OCI-LY7 (cell line): Measurements from ENCODE around the gene TGM3. TPM values are rescaled to one million over a fixed set of nuclear protein-coding genes. Genes with fewer than 3 reads are reported as not detected.

ENCODE experiments used
- BruUV-seq: library from RNA; stranded (reverse); fragments of 400-500 nt; replicated peaks from 2 replicates; lab custom pipeline; 2021; lab: Mats Ljungman, UMichigan
- CTCF ChIA-PET: fragments of 300-600 bp; sonication (Branson Sonifier 250); formaldehyde crosslinking; loops from one replicate; lab custom pipeline; 2022; ENCODE audit warnings: antibody characterized with exemption; ENCODE audit not compliant: unreplicated experiment; lab: Charles Lee
- POLR2A ChIA-PET: fragments of 300-600 bp; sonication (Branson Sonifier 250); formaldehyde crosslinking; loops from one replicate; lab custom pipeline; 2022; ENCODE audit warnings: antibody characterized with exemption; lab: Charles Lee
- DNase-seq: peaks from one replicate; pipeline ENCODE4 v3.0.0-alpha.2; 2015; ENCODE audit warnings: low spot score
- H2AFZ ChIP-seq: fragments of 200-600 bp; sonication (generic), shearing (Covaris generic); 2 replicates; pipeline ENCODE4 v1.6.1; 2014; ENCODE audit warnings: mild to moderate bottlenecking, antibody characterized with exemption, low read length, moderate library complexity
- H3K27ac ChIP-seq: fragments of 200-600 bp; sonication (generic); 2 replicates; pipeline ENCODE4 v1.5.1; 2014; ENCODE audit warnings: mixed run types, low read depth, mild to moderate bottlenecking, moderate library complexity, low read length, inconsistent platforms; ENCODE audit not compliant: poor library complexity, severe bottlenecking
- H3K36me3 ChIP-seq: fragments of 200-600 bp; sonication (generic); 2 replicates; pipeline ENCODE4 v1.6.1; 2014; ENCODE audit warnings: mild to moderate bottlenecking, antibody characterized with exemption, low read length, moderate library complexity, mixed read lengths; ENCODE audit not compliant: insufficient read depth
- H3K4me1 ChIP-seq: fragments of 200-600 bp; sonication (generic); 2 replicates; pipeline ENCODE4 v1.5.1; 2014; ENCODE audit warnings: mild to moderate bottlenecking, low read length; ENCODE audit not compliant: insufficient read depth, poor library complexity, severe bottlenecking
- H3K4me2 ChIP-seq: fragments of 200-600 bp; sonication (generic); 2 replicates; pipeline ENCODE4 v1.6.1; 2014; ENCODE audit warnings: mild to moderate bottlenecking, low read length
- H3K4me3 ChIP-seq: fragments of 200-600 bp; sonication (generic); 2 replicates; pipeline ENCODE4 v1.5.1; 2014; ENCODE audit warnings: mild to moderate bottlenecking, low read depth, low read length; ENCODE audit not compliant: poor library complexity, severe bottlenecking
- H3K79me2 ChIP-seq: fragments of 200-600 bp; sonication (generic); 2 replicates; pipeline ENCODE4 v1.6.1; 2016; ENCODE audit warnings: low read depth, mild to moderate bottlenecking, low read length, moderate library complexity, mixed read lengths; ENCODE audit not compliant: insufficient read depth
- H3K9me2 ChIP-seq: fragments of 200-600 bp; sonication (generic); 2 replicates; pipeline ENCODE4 v1.6.1; 2016; ENCODE audit warnings: mild to moderate bottlenecking, low read length, mixed read lengths; ENCODE audit not compliant: insufficient read depth
- H3K9me3 ChIP-seq: fragments of 200-600 bp; sonication (generic); 2 replicates; pipeline ENCODE4 v1.6.1; 2014; ENCODE audit warnings: mild to moderate bottlenecking, mixed run types, low read length, mixed read lengths
- H4K20me1 ChIP-seq: fragments of 200-600 bp; sonication (generic); 2 replicates; pipeline ENCODE4 v1.6.1; 2014; ENCODE audit warnings: mild to moderate bottlenecking, antibody characterized with exemption, low read length, moderate library complexity, mixed read lengths; ENCODE audit not compliant: insufficient read depth
- EZH2phosphoT487 ChIP-seq: fragments of 200-600 bp; sonication (generic); IDR thresholded peaks from 2 replicates; pipeline ENCODE4 v1.6.1; 2018; ENCODE audit warnings: low read depth, borderline replicate concordance, mild to moderate bottlenecking, mixed run types, antibody characterized with exemption, low read length, moderate library complexity, mixed read lengths
- intact Hi-C: fragments of 100-400 bp; cut with micrococcal nuclease; formaldehyde crosslinking; loops from one replicate; pipeline ENCODE4 v1.10.0; 2022; ENCODE audit not compliant: unreplicated experiment
- total RNA-seq, 2 experiments: library from RNA; depleted of rRNA in 1 of 2; stranded (reverse); fragments of >200 nt in 1 of 2; shearing (Covaris generic) in 1 of 2; gene quantifications; 2 replicates each; pipeline ENCODE4 v1.2.3, GENCODE V29; 2014 to 2022
- TF ChIP-seq, protein P1 (sequence below): fragments of 200-600 bp; sonication (generic); conservative IDR thresholded peaks from 2 replicates; pipeline ENCODE4 v1.5.1; 2014; ENCODE audit warnings: mild to moderate bottlenecking, antibody characterized with exemption, low read length, moderate library complexity, mixed read lengths

TGM3 gene
- total RNA-seq, 2 experiments from 2014 or later, result not detected

DNA sequence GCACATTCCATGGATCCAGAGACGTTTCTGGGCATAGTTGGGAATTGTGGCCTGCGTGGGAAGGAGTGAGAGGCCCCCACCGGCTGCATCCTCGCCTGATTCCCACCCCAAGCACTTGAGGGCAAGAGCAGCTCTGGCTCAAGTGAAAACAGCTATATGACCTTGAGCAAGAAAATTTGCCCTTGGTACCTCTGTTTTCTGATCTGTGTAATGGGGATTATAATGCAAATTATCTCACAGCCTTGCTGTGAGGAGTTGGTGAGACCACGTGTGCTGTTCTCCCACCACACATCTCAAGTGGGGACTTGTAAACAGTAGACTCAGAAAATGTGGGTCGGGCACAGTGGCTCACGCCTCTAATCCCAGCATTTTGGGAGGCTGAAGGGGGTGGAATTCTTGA lies 85.5 kb downstream of the TGM3 start:
- no peak overlapping the region for H3K27ac ChIP-seq
- ChIA-PET POLR2A (interaction anchor here (1.2 kb wide), 1 partner anchor 23 kb away, joined by 3 read pairs; no protein-coding TSS in a partner anchor), CTCF (no interaction called here)
- H3K36me3 ChIP-seq, result no peaks in the 10 kb centered on the region
- no TSS peak for BruUV-seq
- H3K4me1 ChIP-seq, result no peaks in the 10 kb centered on the region
- no peak for DNase-seq
- no peak overlapping the region for H3K4me3 ChIP-seq
- H2AFZ ChIP-seq, result no peak overlapping the region
- no peak overlapping the region for H3K4me2 ChIP-seq
- H4K20me1 ChIP-seq, result no peaks in the 10 kb centered on the region
- intact Hi-C loops, result loop anchor here (10.0 kb wide), 1 partner anchor 263 kb away; no protein-coding TSS in a partner anchor
- H3K9me3 ChIP-seq, result no peaks in the 10 kb centered on the region
- TF ChIP-seq EZH2phosphoT487, result no peak
- TF ChIP-seq, protein P1, sequence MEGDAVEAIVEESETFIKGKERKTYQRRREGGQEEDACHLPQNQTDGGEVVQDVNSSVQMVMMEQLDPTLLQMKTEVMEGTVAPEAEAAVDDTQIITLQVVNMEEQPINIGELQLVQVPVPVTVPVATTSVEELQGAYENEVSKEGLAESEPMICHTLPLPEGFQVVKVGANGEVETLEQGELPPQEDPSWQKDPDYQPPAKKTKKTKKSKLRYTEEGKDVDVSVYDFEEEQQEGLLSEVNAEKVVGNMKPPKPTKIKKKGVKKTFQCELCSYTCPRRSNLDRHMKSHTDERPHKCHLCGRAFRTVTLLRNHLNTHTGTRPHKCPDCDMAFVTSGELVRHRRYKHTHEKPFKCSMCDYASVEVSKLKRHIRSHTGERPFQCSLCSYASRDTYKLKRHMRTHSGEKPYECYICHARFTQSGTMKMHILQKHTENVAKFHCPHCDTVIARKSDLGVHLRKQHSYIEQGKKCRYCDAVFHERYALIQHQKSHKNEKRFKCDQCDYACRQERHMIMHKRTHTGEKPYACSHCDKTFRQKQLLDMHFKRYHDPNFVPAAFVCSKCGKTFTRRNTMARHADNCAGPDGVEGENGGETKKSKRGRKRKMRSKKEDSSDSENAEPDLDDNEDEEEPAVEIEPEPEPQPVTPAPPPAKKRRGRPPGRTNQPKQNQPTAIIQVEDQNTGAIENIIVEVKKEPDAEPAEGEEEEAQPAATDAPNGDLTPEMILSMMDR, result no peak
- H3K9me2 ChIP-seq, result no peaks in the 10 kb centered on the region
- H3K79me2 ChIP-seq, result no peaks in the 10 kb centered on the region

DNA sequence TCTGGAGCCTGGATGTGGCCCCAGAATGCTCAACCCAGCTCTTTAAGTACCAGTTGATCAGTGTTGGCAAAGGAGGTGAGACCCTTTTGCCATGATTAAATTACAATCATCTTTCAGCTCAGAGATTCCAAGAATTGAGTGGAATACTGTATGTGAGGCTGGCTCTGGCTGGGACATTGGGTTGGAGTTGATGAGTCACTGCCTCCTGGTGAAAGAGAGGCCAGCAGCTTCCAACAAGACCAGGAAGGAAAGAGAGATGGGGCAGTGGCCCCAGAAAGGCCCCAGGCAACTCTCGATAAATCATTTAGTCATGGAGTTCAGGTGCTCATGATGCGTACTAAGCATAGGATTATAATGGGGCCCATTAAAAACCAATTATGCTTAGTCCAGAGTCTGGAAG lies 87.0 kb downstream of the TGM3 start:
- ChIA-PET CTCF (no interaction called here), POLR2A (interaction anchor here (0.5 to 1.2 kb wide), 2 partner anchors 22 to 98 kb away, joined by 3 read pairs; no protein-coding TSS in a partner anchor)
- Histone ChIP-seq H3K9me3 (no peaks in the 10 kb centered on the region; the same call in 1 of the 2 replicates), H3K4me2 (no peak overlapping the region), H3K36me3 (no peaks in the 10 kb centered on the region), H3K4me1 (no peaks in the 10 kb centered on the region), H3K4me3 (no peak overlapping the region), H4K20me1 (no peaks in the 10 kb centered on the region), H3K27ac (no peak overlapping the region), H2AFZ (no peak overlapping the region), H3K79me2 (no peaks in the 10 kb centered on the region), H3K9me2 (no peaks in the 10 kb centered on the region)
- no TSS peak for BruUV-seq
- no peak for DNase-seq
- TF ChIP-seq, protein P1, result no peak
- TF ChIP-seq EZH2phosphoT487, result no peak
- intact Hi-C loops, result loop anchor here (10.0 kb wide), 1 partner anchor 262 kb away; no protein-coding TSS in a partner anchor

DNA sequence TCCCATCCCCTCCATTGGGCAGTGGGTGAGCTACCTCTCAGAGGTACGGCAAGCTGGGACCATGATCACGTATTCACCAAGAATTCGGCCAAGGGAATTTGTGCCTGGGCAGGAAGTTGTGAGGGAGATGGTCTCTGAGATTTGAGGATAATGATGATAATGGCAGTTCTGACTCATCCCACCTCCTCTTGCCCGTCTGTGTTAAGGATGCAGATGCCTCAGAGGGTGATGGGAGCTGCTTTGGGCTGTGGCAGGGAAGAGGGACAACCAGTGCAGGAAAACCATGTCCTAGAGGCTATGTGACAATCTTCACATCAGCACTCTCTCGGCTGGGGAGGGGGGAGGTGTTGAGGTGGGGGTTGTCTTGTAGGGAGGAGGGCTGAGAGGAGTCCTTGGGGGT lies 89.2 kb downstream of the TGM3 start:
- no peaks in the 10 kb centered on the region for H3K4me1 ChIP-seq
- no peaks in the 10 kb centered on the region for H4K20me1 ChIP-seq
- ChIA-PET POLR2A (no interaction called here), CTCF (no interaction called here)
- H2AFZ ChIP-seq, result no peak overlapping the region
- H3K36me3 ChIP-seq, result no peaks in the 10 kb centered on the region
- no peak for DNase-seq
- H3K4me3 ChIP-seq, result no peak overlapping the region
- intact Hi-C loops, result loop anchor here (10.0 kb wide), 1 partner anchor 260 kb away; no protein-coding TSS in a partner anchor
- H3K4me2 ChIP-seq, result no peak overlapping the region
- H3K9me2 ChIP-seq, result no peaks in the 10 kb centered on the region
- no TSS peak for BruUV-seq
- TF ChIP-seq, protein P1, result no peak
- no peak for TF ChIP-seq EZH2phosphoT487
- H3K27ac ChIP-seq, result no peak overlapping the region
- no peaks in the 10 kb centered on the region; the same call in 1 of the 2 replicates for H3K9me3 ChIP-seq
- no peaks in the 10 kb centered on the region for H3K79me2 ChIP-seq
